Measurements from ENCODE around the gene CLCN1.

The CLCN1 gene

GRCh38 chr7:143295870-143296269 is 20.0 kb upstream of the CLCN1 start:
- DNase-seq (ENCODE audit: low spot score): no peak

GRCh38 chr7:143296686-143297085 is 19.2 kb upstream of the CLCN1 start:
- no peak for DNase-seq (ENCODE audit: low spot score)

GRCh38 chr7:143299346-143299745 is 16.6 kb upstream of the CLCN1 start:
- DNase-seq (ENCODE audit: low spot score): peak; percentile 57

DNA sequence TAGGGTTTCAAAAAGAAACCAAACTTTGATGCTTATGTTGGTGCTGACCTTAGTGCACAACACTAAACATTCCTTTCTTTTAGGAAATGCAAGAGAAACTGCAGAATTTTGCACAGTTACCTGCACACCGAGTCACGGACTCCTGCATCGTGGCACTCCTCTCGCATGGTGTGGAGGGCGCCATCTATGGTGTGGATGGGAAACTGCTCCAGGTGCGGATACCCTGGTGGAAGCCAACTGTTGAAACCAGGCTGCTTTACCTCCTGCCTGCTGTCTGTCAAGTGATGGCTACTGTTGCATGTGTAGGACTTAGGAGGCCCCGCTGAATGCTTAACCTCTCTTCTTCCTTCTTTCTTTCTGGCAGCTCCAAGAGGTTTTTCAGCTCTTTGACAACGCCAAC is 16.1 kb upstream of the CLCN1 start:
- no peak for DNase-seq (ENCODE audit: low spot score)

- DNase-seq (ENCODE audit: low spot score): no peak
Observed at GRCh38 chr7:143300959-143301935, 14.7 kb upstream of the CLCN1 start.

- no peak for DNase-seq (ENCODE audit: low spot score)
Observed at GRCh38 chr7:143303733-143304132, 12.2 kb upstream of the CLCN1 start.

GRCh38 chr7:143304938-143305337 is 11.0 kb upstream of the CLCN1 start:
- no peak for DNase-seq (ENCODE audit: low spot score)

- DNase-seq (ENCODE audit: low spot score): peak; percentile 57
Observed at GRCh38 chr7:143305423-143306070, 10.4 kb upstream of the CLCN1 start.

GRCh38 chr7:143308632-143309031 is 7.3 kb upstream of the CLCN1 start:
- DNase-seq (ENCODE audit: low spot score): no peak

GRCh38 chr7:143314127-143314526 is 1.8 kb upstream of the CLCN1 start:
- no peak for DNase-seq (ENCODE audit: low spot score)

DNA sequence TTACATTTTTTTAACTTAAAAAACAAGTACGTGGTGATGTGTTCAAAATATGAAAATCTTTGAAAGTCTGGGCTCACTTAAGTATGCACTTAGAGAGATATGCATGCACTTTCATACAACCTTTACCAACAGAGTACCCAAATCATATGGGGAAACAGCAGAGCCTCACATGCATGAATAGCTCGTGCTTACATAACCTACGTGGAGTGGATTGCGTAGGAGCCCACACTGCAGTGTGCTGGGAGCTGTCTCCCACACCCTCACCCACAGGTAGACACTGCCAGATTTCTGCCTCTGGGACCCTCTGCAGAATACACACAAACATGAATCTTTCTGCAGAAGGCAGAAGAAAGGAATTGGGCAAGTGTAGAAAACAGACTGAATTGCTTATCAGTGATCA is 581 bp downstream of the CLCN1 start:
- DNase-seq (ENCODE audit: low spot score): no peak

GRCh38 chr7:143318661-143319060 is 2.8 kb downstream of the CLCN1 start:
- DNase-seq (ENCODE audit: low spot score): peak; percentile 18

GRCh38 chr7:143320620-143321019 is 4.7 kb downstream of the CLCN1 start:
- no peak for DNase-seq (ENCODE audit: low spot score)

- DNase-seq (ENCODE audit: low spot score): no peak
Observed at GRCh38 chr7:143321242-143321641, 5.3 kb downstream of the CLCN1 start.

GRCh38 chr7:143321734-143322133 is 5.8 kb downstream of the CLCN1 start:
- no peak for DNase-seq (ENCODE audit: low spot score)

- no peak for DNase-seq (ENCODE audit: low spot score)
Observed at GRCh38 chr7:143322760-143323633, 7.1 kb downstream of the CLCN1 start.

DNA sequence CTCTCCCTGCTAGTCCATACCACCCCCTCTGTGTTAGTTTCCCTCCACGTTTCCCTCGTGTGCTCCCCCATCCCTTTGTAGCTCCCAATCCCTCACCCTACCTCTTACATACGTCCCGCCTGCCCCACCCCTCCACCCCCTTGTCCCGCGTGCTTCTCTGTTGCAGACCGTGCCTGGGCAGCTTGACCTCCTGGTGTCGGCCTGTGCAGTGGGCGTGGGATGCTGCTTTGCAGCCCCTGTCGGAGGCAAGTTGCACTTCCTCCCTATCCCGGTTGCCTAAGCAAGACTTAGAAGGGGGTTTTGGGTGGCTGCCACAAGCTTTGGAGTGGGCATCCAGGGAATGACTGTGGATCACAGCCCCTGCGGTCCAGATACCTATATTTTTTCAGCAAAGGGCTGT is 7.7 kb downstream of the CLCN1 start:
- DNase-seq (ENCODE audit: low spot score): no peak

GRCh38 chr7:143325240-143325639 is 9.3 kb downstream of the CLCN1 start:
- no peak for DNase-seq (ENCODE audit: low spot score)

DNA sequence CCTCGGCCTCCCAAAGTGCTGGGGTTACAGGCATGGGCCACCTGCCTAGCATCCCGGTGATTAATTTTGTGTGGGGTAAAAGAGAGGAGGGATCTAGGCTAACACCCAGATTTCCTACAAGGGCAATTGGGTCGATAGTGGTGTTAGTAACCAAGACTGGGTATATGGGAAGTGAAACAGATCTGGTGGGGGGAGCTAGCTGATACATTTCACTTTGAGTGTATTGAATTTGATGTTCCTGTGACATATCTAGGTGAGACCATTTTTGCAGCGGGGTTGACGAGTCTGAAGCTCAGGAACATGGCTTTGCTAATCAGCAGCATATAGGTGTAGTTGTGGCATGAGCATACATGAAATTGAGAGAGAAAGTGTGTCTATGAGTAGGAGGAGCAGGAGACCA is 12.0 kb downstream of the CLCN1 start:
- no peak for DNase-seq (ENCODE audit: low spot score)

DNA sequence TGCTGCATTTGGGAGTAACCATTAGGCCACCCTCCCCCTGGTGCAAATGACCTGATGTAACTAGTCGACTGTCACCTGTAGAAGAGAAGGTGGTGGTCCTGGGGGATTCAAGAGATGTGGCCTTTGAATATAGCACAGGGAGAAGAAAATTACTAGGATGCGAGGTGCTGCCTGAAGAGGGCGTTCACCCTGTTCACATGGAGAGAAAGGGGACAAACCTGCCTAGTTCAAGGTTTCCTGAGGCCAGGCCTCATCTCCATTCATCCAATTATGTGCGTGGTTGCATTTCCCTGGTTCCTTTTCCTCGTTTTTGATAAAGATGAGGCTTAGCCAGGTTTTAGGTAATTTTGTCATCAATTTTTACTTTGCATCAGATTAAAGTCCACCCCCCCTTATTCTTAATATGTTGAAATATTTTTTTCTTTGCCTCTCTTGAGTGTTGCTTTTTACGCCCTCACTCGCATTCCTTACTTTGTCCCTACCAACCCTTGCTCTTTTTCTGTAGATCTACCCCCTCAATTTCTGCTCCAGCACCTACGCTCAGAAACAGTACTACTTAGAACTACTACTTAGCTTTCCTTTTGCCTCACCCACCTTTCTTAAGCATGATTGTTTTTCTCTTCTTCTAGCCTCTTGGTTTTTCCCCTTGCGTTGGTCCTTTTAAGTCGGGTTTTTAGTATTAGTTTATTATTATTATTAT is 13.7 kb downstream of the CLCN1 start:
- DNase-seq (ENCODE audit: low spot score): no peak

DNA sequence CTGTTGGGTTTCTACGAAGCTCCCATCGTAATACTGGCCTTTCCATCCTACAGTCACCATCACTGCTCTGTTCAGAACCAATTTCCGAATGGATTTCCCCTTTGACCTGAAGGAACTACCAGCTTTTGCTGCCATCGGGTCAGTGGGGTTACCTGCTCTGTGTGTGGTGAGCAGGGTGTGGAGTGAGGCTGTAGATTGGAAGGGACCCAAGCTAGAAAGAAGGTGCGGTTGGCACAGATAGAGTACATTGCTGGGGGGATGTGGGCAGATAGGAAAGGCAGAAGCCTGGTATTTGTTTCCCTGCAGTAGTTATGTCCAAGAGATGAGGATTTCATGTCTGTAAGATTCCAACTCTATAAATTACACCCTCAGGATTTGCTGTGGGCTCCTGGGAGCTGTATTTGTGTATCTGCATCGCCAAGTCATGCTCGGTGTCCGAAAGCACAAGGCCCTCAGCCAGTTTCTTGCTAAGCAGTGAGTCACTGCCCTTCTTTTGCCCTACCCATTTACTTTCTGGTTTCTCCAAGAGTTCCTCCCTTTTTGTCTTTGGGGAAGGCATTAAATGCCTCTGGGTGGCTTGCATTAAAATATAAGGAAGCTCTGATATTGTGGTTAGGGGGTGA is 15.4 kb downstream of the CLCN1 start:
- DNase-seq (ENCODE audit: low spot score): peak; percentile 91

Data from AG08396 (cell line).